VCaP (cell line): ENCODE results near the gene BDKRB1.

ENCODE experiments used
- H3K27ac ChIP-seq: fragments of 450-650 bp; 2 replicates; pipeline ENCODE4 v1.5.1; 2017
- CTCF ChIP-seq: fragments of 450-650 bp; conservative IDR thresholded peaks from 2 replicates; pipeline ENCODE4 v1.5.1; 2017; ENCODE audit warnings: mild to moderate bottlenecking, moderate library complexity

Gene BDKRB1

GRCh38 chr14:96284008-96284407 lies 28.0 kb downstream of the BDKRB1 start:
- TF ChIP-seq CTCF: no peak
- no peak overlapping the region for H3K27ac ChIP-seq

- no peak overlapping the region for H3K27ac ChIP-seq
- no peak for TF ChIP-seq CTCF
Measured at GRCh38 chr14:96284430-96284829, 28.4 kb downstream of the BDKRB1 start.

- TF ChIP-seq CTCF: no peak
- H3K27ac ChIP-seq: no peak overlapping the region
Measured at GRCh38 chr14:96285667-96286066, 29.7 kb downstream of the BDKRB1 start.

GRCh38 chr14:96286251-96286650 lies 30.2 kb downstream of the BDKRB1 start:
- no peak for TF ChIP-seq CTCF
- H3K27ac ChIP-seq: no peak overlapping the region

- no peak for TF ChIP-seq CTCF
- no peak overlapping the region for H3K27ac ChIP-seq
Measured at GRCh38 chr14:96287856-96288255, 31.8 kb downstream of the BDKRB1 start.

GRCh38 chr14:96294246-96294645 lies 38.2 kb downstream of the BDKRB1 start:
- H3K27ac ChIP-seq: no peak overlapping the region
- TF ChIP-seq CTCF: no peak

- peak; percentile 78 for TF ChIP-seq CTCF
- peak overlapping the region; percentile 20; the same call in 1 of the 2 replicates for H3K27ac ChIP-seq
Measured at GRCh38 chr14:96297000-96297399, 41.0 kb downstream of the BDKRB1 start.
